HG03066 (cell line): ENCODE results near the gene ANKRD24.
"Not testable (repeated sequence)": the region's sequence is repeated elsewhere in the genome, so short reads cannot be mapped to it uniquely, and the experiment has no call there.

Experiments used
- ATAC-seq: cut with Tn5 transposase; IDR thresholded peaks from one replicate; pipeline ENCODE4 v1.9.1; 2021; ENCODE audit warnings: low read depth; ENCODE audit not compliant: unreplicated experiment

The ANKRD24 gene

DNA sequence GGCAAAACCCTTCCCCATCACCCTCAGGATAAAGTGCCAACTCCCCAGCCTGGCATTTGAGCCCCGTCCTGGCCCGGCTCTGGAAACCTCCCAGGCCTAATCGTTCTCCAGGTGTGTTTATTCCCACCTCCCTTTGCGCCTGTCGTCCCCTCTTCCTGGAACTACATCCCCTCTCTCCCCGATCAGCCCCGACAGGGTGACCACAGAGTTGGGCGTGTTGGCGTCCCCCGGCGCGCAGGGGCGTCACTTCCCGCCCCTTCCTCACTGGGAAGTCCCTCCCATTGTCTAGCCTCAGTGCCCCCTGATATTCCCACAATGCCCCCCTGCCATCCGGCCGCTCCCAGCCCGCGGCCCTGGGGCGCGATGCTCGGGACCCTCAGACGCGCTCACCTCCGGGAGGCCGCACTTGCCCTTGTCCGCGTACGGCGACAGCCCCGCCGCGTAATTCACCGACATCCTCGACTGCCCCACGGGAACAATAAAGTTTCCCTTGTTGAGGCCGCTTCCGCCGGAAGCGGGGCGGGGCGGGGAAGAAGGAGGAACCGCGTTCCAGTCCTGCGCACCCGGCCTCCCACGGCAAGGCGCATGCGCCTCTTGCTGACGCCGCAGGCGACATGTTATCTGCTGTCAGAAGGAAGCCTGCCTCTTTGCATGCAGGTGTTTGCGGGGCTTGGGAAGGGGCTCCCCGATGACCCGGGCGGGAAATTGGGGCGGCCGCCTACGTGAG is at the start of gene ANKRD24, which contains the start of gene SIRT6:
Gene ANKRD24 (plus strand): TSS at position 606 of the 727 bp plus-strand sequence. CDS start 3,737 bp downstream, outside the sequence.
Gene SIRT6 (minus strand): TSS at position 480 of the 727 bp plus-strand sequence. CDS start 24 bp downstream, at position 456.
- no peak for ATAC-seq

DNA sequence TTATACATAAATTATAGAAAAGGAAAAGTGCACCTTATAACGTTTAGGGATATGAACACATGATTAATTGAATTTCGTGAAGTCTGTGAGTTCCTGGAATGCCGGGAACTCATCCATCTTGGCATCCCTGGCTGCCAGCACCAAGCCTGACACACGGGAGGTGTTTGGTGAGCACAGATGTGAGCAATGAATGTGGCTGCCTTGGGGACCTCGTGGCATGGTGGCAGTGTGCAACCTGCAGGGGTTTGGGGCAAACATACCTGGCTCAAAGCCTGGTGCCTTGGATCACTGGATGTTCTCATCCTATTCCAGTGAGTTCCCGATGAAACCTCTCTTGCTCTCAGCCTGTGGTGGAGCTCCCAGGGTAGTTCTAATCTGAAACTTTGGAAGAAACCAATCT is 48.1 kb upstream of the ANKRD24 start:
- ATAC-seq: no peak

DNA sequence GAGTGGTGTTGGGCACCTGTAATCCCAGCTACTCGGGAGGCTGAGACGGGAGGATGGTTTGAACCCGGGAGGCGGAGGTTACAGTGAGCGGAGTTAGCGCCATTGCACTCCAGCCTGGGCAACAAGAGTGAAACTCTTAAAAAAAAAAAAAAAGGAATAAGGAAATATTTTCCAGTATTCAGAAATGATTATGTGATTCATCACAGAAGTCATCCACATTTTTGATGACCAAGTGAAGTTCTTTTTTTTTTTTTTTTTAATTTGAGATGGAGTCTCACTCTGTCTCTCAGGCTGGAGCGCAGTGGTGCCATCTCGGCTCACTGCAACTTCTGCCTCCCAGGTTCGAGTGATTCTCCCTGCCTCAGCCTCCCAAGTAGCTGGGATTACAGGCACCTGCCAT is 47.1 kb upstream of the ANKRD24 start:
- not testable (repeated sequence) for ATAC-seq

DNA sequence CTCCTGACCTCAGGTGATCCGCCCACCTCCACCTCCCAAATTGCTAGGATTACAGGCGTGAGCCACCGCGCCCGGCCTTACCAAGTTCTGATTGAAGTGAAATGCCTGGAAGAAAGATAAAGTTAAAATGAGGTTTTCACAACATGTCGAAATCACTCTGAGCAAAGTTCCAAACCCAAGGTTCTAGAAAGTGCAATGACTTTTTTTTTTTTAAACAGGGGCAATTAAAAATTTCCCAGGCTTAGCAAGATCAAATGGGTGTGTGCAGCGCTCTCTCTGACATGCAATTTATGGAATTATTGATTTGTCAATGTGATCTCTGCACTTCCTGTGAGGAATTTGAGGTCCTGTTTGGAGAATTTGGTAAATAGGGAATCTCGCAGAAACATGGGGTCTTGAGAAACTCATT is 45.8 kb upstream of the ANKRD24 start:
- ATAC-seq: no peak

DNA sequence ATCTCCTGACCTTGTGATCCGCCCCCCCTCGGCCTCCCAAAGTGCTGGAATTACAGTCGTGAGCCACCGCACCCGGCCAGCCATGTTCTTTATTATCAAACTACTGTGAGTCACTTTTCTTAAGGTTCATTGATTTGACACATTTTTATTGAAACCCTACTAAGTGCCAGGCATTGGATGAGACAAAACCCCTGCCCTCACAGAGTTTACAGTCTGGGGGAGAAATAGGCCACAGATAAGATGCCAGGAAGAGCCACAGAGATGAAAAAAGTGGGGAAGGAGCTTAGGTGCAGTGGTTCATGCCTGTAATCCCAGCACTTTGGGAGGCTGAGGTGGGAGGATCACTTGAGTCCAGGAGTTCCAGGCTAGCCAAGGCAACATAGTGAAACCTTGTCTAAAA is 44.0 kb upstream of the ANKRD24 start:
- no peak for ATAC-seq

DNA sequence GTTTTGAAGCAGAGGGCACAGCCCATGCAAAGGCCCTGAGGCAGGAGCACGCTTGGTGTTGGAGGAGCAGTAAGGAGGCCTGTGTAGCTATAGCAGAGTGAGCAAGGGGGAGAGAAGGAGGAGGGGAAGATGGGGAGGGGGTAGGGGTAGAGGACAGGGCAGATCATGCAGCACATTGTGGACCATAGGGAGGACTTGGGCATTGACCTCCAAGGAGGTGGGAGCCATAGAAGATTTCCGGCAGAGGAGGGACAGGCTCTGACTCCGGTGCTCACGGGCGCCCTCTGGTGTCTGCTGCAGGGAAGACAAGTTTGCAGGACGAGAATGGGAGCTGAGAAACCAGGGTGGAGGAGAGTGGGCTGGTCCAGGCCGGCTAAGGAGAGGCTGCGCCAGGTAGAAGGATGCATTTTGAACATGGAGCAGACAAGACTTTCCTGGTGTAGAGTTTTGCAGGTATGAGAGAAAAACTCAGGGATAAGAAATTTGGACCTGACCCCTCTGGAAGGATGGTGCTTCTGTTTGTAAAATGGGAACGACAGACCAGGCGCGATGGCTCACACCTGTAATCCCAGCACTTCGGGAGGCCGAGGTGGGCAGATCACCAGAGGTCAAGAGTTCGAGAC is 42.8 kb upstream of the ANKRD24 start:
- no peak for ATAC-seq

DNA sequence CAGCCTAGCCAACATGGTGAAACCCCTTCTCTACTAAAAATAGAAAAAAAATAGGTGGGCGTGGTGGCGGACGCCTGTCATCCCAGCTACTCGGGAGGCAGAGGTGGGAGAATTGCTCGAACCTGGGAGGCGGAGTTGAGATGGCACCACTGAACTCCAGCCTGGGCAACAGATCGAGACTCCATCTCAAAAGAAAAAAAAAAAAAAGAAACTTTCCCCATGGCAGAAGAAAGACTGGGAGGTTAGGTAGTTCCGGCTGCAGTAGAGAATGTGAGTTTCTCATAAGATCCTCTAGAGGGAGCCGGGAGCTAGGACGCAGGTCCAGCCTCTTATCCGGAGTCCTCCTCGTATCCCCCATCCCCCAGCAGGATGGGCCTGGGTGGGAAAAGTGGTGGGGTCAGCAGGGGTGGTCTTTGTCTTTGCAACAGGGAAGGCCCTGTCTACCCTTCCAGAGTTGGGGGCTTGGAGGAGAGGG is 42.2 kb upstream of the ANKRD24 start:
- no peak for ATAC-seq

DNA sequence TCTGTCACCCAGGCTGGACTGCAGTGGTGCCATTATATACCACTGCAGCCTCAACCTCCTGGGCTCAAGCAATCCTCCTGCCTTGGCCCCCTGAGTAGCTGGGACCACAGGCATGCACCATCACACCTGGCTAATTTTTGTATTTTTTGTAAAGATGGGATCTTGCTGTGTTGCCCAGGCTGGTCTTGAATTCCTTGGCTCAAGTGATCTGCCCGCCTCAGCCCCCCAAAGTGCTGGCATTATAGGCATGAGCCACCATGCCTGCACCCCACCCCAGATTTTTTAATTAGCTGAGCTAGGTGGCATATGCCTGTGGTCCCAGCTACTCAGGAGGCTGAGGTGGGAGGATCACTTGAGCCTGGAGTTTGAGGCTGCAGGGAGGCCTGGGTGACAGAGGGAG is 39.6 kb upstream of the ANKRD24 start:
- not testable (repeated sequence) for ATAC-seq

DNA sequence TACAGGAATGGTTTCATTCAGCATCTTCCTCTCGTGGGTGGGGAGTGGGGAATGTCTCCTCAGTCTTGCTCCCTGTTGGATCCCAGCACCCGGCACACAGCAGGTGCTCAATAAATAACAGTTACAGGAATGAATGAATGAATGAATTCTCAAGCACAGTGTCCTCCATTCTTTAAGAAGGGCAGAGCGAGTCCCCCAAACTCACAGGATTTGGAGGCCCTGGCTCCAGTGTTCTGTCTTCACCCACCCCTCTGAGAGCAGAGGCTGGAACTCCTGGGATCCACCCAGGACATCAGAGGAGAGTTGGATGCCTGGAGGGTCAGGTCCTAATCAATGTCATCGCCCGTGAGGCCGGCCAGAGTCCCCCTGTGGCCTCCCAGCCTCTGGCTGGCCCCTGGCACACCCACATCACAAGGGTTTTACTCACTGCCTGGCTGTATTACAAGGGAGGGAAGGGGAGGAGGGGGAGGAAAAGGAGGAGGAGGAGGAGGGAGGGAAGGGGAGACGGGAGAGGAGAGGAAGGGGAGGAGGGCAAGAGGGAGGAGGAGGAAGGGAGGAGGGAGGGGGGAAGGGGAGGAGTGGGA is 37.7 kb upstream of the ANKRD24 start:
- ATAC-seq: no peak

DNA sequence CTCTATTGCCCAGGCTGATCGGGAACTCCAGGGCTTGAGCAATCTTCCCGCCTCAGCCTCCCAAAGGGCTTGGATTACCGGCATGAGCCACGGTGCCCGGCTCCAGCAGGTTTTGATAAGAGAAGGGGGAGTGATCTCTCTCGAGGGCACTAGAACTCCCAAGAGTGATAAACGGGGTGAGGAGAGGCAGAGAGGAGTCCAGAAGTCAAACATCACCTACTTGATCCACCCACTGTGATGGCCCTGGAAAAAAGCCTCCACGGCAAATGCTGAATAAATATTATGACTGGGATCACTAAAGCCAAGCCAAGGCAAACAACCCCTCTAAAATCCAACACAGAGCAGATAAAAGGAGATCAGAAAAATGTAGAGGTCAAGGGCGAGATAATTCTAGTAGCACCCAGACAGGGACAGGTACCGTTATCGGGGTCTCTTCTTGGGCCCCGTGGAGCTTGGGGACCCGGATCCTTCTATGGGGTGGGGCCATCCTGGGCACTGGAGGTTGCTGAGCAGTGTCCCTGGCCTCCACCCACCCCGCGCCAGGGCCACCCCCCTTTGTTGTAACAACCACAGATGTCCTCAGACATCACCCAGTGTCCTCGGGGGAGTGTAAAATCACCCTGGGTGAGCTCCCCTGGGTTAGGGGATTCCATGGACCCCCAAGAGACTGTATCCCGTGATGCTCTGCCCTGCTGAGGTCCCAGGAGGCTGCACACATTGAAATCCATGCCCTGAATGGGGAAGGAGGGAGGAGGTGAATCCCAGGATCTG is 32.8 kb upstream of the ANKRD24 start:
- no peak for ATAC-seq

DNA sequence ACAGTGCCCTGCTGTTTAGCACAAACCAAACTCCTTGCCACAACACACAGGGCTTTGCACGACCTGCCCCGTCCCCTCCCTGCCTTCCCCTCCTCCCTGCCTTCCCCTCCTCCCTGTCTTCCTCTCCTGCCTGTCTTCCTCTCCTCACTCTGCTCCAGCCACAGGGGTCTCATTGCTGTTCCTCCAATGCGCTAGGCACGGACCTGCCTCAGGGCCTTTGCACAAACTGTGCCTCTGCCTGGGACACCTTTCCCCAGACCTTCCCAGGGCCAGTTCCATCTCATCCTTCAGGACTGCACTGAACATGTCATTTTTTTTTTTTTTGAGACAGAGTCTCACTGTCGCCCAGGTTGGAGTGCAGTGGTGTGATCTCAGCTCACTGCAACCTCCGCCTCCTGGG is 30.9 kb upstream of the ANKRD24 start:
- no peak for ATAC-seq

DNA sequence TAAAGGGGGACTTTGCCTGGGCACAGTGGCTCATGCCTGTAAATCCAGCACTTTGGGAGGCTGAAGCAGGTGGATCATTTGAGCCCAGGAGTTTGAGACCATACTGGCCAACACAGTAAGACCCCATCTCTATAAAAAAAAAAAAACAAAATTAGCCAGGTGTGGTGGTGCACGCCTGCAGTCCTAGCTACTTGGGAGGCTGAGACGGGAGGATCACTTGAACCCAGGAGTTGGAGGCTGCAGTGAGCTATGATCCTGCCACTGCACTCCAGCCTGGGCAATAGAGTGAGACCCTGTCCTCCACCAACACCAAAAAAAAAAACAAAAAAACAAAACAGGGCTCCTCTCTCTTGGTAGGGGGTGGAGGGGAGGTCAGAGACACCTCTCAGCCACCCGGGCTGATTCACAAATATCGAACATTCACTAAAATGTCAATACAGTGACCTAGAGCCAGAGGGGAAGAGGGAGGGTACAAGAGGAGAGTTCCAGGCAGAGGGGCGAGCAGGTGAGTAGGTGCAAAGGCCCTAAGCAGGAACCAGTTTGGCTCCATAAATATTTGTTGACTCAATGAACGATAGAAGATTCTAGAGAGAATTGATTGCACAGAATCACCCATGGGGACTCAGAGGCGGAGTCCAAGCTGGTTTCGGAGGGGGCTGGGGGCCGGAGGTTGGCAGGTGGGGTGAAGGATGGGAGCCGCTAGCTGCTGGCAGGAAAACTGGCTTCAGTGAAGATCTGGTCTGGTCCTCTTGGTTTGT is 30.1 kb upstream of the ANKRD24 start:
- ATAC-seq: no peak

DNA sequence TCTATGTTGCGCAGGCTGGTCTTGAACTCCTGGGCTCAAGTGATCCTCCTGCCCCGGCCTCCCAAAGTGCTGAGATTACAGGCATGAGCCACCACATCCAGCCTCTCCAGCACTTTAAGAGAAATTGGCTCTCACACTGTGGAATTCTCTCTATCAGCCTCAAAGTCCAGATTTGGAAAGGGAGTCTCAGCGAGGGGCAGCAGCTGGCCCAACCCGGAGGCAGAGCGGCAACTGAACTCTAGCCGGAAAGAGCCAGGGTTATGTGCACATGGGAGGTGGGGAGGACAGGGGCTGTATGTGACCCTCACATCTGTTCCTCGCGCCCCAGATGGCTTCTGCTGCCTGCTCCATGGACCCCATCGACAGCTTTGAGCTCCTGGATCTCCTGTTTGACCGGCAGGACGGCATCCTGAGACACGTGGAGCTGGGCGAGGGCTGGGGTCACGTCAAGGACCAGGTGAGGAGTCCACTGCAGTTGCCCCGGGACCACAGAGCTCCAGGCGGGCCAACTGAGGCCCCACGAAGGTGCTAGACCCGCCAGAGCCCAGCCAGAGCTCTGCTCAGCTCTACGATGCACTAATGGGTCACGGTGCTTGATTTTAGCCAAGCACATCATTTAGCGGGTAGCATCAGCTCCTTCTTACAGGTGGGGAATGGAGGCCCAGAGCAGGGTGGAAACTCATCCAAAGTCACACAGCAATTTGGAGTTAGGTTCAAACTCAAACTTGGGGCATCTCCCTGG is 27.7 kb upstream of the ANKRD24 start:
- no peak for ATAC-seq

DNA sequence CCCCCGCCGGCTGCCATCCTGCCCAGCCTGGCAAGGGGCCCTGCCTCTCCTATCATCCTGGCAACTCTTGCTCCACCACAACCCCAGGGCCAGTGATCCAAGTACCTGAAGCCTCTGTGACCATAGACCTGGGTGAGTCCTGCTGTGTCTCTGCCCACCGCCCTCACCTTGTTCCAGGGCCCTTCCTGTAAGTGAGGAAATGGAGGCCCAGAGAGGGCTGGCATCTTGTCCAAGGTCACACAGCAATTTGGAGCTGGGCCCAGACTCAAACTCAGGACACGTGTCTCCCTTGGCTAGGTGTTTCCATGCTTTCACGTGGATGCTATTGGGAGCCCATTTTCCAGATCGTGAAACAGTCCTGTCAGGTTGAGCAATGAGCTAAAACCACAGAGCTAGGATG is 25.3 kb upstream of the ANKRD24 start:
- no peak for ATAC-seq

DNA sequence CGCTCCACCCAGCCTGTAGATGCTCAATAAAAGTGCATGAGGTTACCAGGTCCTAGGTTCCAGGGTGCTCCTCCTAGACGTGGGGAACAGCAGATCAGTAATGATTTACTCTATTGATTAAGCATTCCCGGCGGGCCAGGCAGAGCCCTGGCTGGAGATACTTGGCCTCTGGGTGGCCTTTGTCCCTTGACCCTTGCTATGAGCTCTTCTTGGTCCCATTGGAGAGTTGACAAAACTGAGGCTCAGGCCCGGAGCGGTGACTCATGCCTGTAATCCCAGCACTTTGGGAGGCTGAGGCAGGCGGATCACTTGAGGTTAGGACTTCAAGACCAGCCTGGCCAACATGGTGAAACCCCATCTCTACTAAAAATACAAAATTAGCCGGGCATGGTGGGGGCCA is 24.5 kb upstream of the ANKRD24 start:
- ATAC-seq: not testable (repeated sequence)

DNA sequence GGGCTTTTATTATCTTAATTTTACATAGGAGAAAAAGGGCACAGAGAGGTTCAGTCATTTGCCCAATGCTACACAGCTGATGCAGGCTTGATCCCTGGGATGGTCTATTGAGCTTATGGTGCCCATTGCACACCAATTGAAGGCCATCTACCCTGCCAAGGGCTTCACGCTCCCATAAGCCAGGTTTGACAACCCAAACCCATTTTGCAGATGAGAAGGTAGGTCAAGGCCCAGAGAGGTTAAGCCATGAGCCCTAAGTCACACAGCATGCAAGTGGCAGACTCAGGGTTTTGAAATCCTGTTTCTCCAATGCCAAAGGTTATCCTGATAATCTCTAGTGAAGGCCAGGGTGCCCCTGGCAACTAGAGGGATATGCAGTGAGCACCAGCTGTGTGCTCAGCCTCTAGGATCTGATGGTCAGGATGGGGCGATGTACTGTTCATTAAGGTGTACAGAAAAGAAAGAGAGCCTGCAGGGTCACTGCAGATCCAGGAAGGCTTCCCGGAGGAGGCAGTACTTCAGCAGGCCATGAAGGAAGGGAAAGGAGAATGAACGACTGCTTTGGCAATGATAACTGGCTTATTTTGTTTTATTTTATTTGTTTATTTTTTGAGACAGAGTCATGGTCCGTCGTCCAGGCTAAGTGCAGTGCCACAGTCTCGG is 20.9 kb upstream of the ANKRD24 start:
- no peak for ATAC-seq

DNA sequence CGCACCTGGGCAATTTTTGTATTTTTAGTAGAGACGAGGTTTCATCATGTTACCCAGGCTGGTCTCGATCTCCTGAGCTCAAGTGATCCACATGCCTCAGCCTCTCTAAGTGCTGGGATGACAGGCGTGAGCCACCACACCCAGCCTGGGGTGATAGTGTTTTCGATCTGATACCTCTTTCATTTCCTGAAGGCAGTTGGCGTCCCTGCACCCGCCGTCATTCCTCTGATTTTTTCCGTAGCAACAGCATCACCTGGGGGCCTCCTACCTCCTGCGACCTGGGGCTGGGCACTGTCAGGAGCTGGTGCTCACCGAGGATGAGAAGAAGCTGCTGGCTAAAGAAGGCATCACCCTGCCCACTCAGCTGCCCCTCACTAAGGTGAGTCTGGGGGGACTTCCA is 18.2 kb upstream of the ANKRD24 start:
- ATAC-seq: no peak

DNA sequence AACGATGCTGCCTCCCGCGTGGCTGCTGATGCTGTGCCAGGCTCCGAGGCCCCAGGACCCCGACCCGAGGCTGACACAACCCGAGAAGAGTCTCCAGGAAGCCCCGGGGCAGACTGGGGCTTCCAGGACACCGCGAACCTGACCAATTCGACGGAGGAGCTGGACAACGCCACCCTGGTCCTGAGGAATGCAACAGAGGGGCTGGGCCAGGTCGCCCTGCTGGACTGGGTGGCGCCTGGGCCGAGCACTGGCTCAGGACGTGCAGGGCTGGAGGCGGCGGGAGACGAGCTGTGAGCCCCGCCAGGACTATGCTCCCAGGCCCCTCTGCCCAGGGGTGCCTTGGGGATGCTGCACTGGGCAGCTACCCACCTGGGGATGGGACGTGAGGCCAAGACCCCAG is 10.8 kb upstream of the ANKRD24 start:
- ATAC-seq: no peak

DNA sequence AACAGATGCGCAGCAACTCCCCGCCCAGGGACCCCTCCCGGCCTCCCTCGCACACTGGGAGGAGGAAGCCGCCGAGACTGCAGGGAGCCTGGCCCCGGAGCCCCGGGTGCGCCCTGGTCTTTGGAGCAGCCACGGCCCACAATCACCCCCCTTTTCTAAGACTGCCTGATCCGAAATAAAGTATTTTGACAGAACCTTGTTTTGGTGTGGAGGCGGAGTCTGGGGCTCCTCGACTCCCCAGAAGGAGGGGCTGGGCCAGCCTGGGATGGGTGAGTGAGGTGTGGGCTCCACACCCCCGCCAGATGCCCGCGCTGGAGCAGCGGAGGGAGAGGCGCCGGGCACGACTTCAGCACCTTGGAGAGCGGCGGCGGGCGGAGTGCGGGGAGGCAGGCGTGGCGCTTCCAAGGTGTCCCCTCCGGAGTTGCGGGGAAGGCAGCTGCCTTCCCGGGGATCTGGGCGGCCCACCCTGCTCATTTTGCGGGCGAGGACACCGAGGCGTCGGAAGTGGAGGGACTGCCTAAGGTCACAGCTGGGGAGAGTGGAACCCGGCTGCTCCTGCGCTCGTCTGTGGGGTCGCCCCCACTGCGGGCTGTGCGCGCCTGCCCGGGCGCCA is 9.5 kb upstream of the ANKRD24 start:
- ATAC-seq: no peak
